ENCODE results near the gene EPHB1. TPM values are rescaled to one million over a fixed set of nuclear protein-coding genes. Genes with fewer than 3 reads are reported as not detected.

EPHB1 gene
- polyA plus RNA-seq, 1 of the 3 experiments (the other 2 are of a cell fraction) = 1.2 TPM

DNA sequence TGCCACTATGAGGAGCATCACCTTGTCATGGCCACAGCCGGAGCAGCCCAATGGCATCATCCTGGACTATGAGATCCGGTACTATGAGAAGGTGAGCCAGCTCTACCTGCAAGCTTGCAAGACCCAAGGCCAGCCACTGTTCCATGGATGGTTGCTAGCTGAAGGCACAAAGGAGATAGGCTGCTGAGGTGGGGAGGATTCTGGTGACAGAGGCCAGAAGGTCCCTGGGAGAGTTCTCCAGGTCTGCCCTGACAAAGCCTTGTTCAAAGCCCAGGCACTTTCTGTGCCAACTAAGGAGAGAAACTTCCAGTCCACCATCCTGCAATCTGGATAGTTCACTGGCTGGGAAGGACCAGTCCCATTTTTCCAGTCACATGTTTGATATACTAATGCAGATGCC is 359.1 kb downstream of the EPHB1 start:
- Histone ChIP-seq H4K20me1 (ENCODE audit: insufficient read depth) (no peaks in the 10 kb centered on the region), H3K9ac (no peak overlapping the region), H3K9me2 (no peaks in the 10 kb centered on the region), H2AFZ (ENCODE audit: low read depth) (no peak overlapping the region), H3K79me2 (ENCODE audit: insufficient read depth) (no peaks in the 10 kb centered on the region), H3K4me1 (ENCODE audit: control insufficient read depth in 1 of 2, insufficient read depth in 2 of 2, low read depth in 1 of 2, low read length in 1 of 2) (no peaks in the 10 kb centered on the region; a peak in 1 of 4 replicates), H3K4me3 (ENCODE audit: low read depth in 2 of 2, low read length in 1 of 2) (no peak overlapping the region), H3K36me3 (replicated peaks in 1 of 2; ENCODE audit: control insufficient read depth in 1 of 2, insufficient read depth in 2 of 2, low read length in 1 of 2) (no peaks in the 10 kb centered on the region), H3K27me3 (ENCODE audit: insufficient read depth) (no peaks in the 10 kb centered on the region), H3K9me3 (no peaks in the 10 kb centered on the region), H3K27ac (ENCODE audit: low read depth in 2 of 2, low read length in 1 of 2) (no peak overlapping the region), H3F3A (replicated peaks; ENCODE audit: insufficient read depth) (no peaks in the 10 kb centered on the region), H3K4me2 (no peak overlapping the region)
- ChIA-PET POLR2A (no interaction called here), CTCF (interaction anchor here (0.7 kb wide), 1 partner anchor 9 kb away, joined by 3 read pairs; no protein-coding TSS in a partner anchor)
- DNase-seq = no peak
- TF ChIP-seq FOXM1 (IDR thresholded peaks at IDR 0.05; ENCODE audit: low read depth) (no peak), ELF1 (IDR thresholded peaks at IDR 0.05) (no peak), FOSL2 (IDR thresholded peaks at IDR 0.05; ENCODE audit: borderline replicate concordance, low read depth) (no peak), RCOR1 (IDR thresholded peaks at IDR 0.05; ENCODE audit: low read length) (no peak), GATA2 (CRISPR knock-in tag; IDR thresholded peaks at IDR 0.05) (no peak), CHD2 (IDR thresholded peaks at IDR 0.05; ENCODE audit: low read length, partially characterized antibody) (no peak), GABPA (IDR thresholded peaks at IDR 0.05; ENCODE audit: low read depth) (no peak), SMC3 (IDR thresholded peaks at IDR 0.05; ENCODE audit: low read depth, low read length) (no peak), YY1 (IDR thresholded peaks at IDR 0.05; ENCODE audit: low read depth) (no peak), JUND (IDR thresholded peaks at IDR 0.05) (no peak), TCF12 (IDR thresholded peaks at IDR 0.05) (no peak)
- TF ChIP-seq, protein P1, sequence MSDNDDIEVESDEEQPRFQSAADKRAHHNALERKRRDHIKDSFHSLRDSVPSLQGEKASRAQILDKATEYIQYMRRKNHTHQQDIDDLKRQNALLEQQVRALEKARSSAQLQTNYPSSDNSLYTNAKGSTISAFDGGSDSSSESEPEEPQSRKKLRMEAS (IDR thresholded peaks at IDR 0.05; ENCODE audit: low read depth) = no peak
- TF ChIP-seq, protein P2, sequence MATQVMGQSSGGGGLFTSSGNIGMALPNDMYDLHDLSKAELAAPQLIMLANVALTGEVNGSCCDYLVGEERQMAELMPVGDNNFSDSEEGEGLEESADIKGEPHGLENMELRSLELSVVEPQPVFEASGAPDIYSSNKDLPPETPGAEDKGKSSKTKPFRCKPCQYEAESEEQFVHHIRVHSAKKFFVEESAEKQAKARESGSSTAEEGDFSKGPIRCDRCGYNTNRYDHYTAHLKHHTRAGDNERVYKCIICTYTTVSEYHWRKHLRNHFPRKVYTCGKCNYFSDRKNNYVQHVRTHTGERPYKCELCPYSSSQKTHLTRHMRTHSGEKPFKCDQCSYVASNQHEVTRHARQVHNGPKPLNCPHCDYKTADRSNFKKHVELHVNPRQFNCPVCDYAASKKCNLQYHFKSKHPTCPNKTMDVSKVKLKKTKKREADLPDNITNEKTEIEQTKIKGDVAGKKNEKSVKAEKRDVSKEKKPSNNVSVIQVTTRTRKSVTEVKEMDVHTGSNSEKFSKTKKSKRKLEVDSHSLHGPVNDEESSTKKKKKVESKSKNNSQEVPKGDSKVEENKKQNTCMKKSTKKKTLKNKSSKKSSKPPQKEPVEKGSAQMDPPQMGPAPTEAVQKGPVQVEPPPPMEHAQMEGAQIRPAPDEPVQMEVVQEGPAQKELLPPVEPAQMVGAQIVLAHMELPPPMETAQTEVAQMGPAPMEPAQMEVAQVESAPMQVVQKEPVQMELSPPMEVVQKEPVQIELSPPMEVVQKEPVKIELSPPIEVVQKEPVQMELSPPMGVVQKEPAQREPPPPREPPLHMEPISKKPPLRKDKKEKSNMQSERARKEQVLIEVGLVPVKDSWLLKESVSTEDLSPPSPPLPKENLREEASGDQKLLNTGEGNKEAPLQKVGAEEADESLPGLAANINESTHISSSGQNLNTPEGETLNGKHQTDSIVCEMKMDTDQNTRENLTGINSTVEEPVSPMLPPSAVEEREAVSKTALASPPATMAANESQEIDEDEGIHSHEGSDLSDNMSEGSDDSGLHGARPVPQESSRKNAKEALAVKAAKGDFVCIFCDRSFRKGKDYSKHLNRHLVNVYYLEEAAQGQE (IDR thresholded peaks at IDR 0.05; ENCODE audit: low read depth, low read length) = no peak
- TF ChIP-seq, protein P3, sequence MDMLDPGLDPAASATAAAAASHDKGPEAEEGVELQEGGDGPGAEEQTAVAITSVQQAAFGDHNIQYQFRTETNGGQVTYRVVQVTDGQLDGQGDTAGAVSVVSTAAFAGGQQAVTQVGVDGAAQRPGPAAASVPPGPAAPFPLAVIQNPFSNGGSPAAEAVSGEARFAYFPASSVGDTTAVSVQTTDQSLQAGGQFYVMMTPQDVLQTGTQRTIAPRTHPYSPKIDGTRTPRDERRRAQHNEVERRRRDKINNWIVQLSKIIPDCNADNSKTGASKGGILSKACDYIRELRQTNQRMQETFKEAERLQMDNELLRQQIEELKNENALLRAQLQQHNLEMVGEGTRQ (IDR thresholded peaks at IDR 0.05; ENCODE audit: borderline replicate concordance, low read depth, low read length) = no peak
- TF ChIP-seq, protein P4, sequence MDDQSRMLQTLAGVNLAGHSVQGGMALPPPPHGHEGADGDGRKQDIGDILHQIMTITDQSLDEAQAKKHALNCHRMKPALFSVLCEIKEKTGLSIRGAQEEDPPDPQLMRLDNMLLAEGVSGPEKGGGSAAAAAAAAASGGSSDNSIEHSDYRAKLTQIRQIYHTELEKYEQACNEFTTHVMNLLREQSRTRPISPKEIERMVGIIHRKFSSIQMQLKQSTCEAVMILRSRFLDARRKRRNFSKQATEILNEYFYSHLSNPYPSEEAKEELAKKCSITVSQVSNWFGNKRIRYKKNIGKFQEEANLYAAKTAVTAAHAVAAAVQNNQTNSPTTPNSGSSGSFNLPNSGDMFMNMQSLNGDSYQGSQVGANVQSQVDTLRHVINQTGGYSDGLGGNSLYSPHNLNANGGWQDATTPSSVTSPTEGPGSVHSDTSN (IDR thresholded peaks at IDR 0.05) = no peak
- TF ChIP-seq, protein P5, sequence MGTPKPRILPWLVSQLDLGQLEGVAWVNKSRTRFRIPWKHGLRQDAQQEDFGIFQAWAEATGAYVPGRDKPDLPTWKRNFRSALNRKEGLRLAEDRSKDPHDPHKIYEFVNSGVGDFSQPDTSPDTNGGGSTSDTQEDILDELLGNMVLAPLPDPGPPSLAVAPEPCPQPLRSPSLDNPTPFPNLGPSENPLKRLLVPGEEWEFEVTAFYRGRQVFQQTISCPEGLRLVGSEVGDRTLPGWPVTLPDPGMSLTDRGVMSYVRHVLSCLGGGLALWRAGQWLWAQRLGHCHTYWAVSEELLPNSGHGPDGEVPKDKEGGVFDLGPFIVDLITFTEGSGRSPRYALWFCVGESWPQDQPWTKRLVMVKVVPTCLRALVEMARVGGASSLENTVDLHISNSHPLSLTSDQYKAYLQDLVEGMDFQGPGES (IDR thresholded peaks at IDR 0.05; ENCODE audit: low read depth, low read length) = no peak
- 60% methylated on average over 2 of the region's 2 CpGs for WGBS (ENCODE audit: low lambda C conversion rate)
